Endothelial cell of umbilical vein (primary cell): Measurements from ENCODE around the gene IRF2. TPM values are rescaled to one million over a fixed set of nuclear protein-coding genes. Genes with fewer than 3 reads are reported as not detected.

ENCODE experiments used
- BruUV-seq: library from RNA; stranded (reverse); fragments of 400-500 nt; replicated peaks from 2 replicates; lab custom pipeline; 2021; lab: Mats Ljungman, UMichigan
- CTCF ChIA-PET: fragments of 300-600, 350-600 bp; sonication (Branson Sonifier 250); formaldehyde crosslinking; loops from one replicate; lab custom pipeline; 2021; ENCODE audit warnings: antibody characterized with exemption, inconsistent platforms; lab: Charles Lee
- POLR2A ChIA-PET: fragments of 300-600, 350-600 bp; sonication (Branson Sonifier 250); formaldehyde crosslinking; loops from one replicate; lab custom pipeline; 2021; ENCODE audit warnings: antibody characterized with exemption, inconsistent platforms; lab: Charles Lee
- DNase-seq: peaks from one replicate; pipeline ENCODE4 v3.0.0-alpha.2; 2011; ENCODE audit warnings: low read depth, low spot score
- FAIRE-seq: peaks from 2 replicates; lab custom pipeline; 2011; peaks lifted over from hg19 to GRCh38; lab: Jason Lieb, UNC
- H2AFZ ChIP-seq: 2 replicates; pipeline ENCODE4 v1.6.0; 2012; ENCODE audit warnings: low read depth, low read length, control low read depth, inconsistent platforms
- H3K27ac ChIP-seq: 2 replicates; pipeline ENCODE4 v1.5.1; 2011; ENCODE audit warnings: low read depth, mild to moderate bottlenecking, control low read depth, low read length, moderate library complexity; ENCODE audit not compliant: insufficient read depth
- H3K27me3 ChIP-seq, 2 experiments: 2 replicates each; pipeline versions ENCODE4 v1.6.0 to v1.6.1; 2011; ENCODE audit warnings: low read length in 2 of 2, mixed read lengths in 1 of 2; ENCODE audit not compliant: control insufficient read depth in 2 of 2, insufficient read depth in 2 of 2
- H3K36me3 ChIP-seq, 2 experiments: 2 replicates in 1 of 2; 3 replicates in 1 of 2; pipeline ENCODE4 v1.5.1; 2011; ENCODE audit warnings: low read length in 2 of 2, mild to moderate bottlenecking in 1 of 2, moderate library complexity in 1 of 2; ENCODE audit not compliant: control insufficient read depth in 2 of 2, insufficient read depth in 2 of 2; ENCODE audit errors: extremely low read depth in 1 of 2
- H3K4me1 ChIP-seq: 3 replicates; pipeline ENCODE4 v1.5.1; 2011; ENCODE audit warnings: mild to moderate bottlenecking, low read length; ENCODE audit not compliant: control insufficient read depth, insufficient read depth; ENCODE audit errors: extremely low read depth
- H3K4me2 ChIP-seq: 2 replicates; pipeline ENCODE4 v1.6.1; 2011; ENCODE audit warnings: low read length, control low read depth, mixed read lengths; ENCODE audit not compliant: insufficient read depth
- H3K4me3 ChIP-seq, 3 experiments: fragments of 200-600 bp in 1 of 3; sonication (generic), shearing (Covaris generic) in 1 of 3; replicated peaks in 1 of 3; 2 replicates each; pipeline ENCODE4 v1.5.1; 2011 to 2016; ENCODE audit warnings: control low read depth in 3 of 3, low read length in 3 of 3, mild to moderate bottlenecking in 2 of 3, inconsistent platforms in 1 of 3, low read depth in 1 of 3, moderate library complexity in 1 of 3; ENCODE audit not compliant: insufficient read depth in 1 of 3
- H3K79me2 ChIP-seq: 2 replicates; pipeline ENCODE4 v1.6.0; 2012; ENCODE audit warnings: low read length, inconsistent platforms; ENCODE audit not compliant: control insufficient read depth, insufficient read depth
- H3K9ac ChIP-seq: replicated peaks from 2 replicates; pipeline ENCODE3; 2011; ENCODE audit warnings: low read length, control low read depth; ENCODE audit not compliant: insufficient read depth; ENCODE audit errors: extremely low read depth
- H3K9me1 ChIP-seq: replicated peaks from 3 replicates; pipeline ENCODE4 v1.6.0; 2011; ENCODE audit warnings: mild to moderate bottlenecking, low read length; ENCODE audit not compliant: control insufficient read depth, insufficient read depth; ENCODE audit errors: extremely low read depth
- H3K9me3 ChIP-seq: replicated peaks from 2 replicates; pipeline ENCODE4 v1.5.1; 2012; ENCODE audit warnings: low read length, inconsistent platforms; ENCODE audit not compliant: control insufficient read depth, insufficient read depth
- H4K20me1 ChIP-seq: replicated peaks from 2 replicates; pipeline ENCODE3; 2011; ENCODE audit warnings: mild to moderate bottlenecking, low read length; ENCODE audit not compliant: control insufficient read depth, insufficient read depth; ENCODE audit errors: extremely low read depth
- EZH2 ChIP-seq: IDR thresholded peaks from 2 replicates; pipeline ENCODE4 v1.6.1; 2012; ENCODE audit warnings: borderline replicate concordance, low read depth, mild to moderate bottlenecking, moderate library complexity, low read length, inconsistent platforms; ENCODE audit not compliant: severe bottlenecking
- FOS ChIP-seq: IDR thresholded peaks from 2 replicates; pipeline ENCODE4 v1.6.1; 2011; ENCODE audit warnings: mild to moderate bottlenecking, low read length, moderate library complexity, borderline replicate concordance; ENCODE audit not compliant: insufficient read depth
- GATA2 ChIP-seq: IDR thresholded peaks from 2 replicates; pipeline ENCODE4 v1.7.0; 2011; ENCODE audit warnings: low read depth, mild to moderate bottlenecking, moderate library complexity, mixed read lengths, low read length; ENCODE audit not compliant: insufficient read length, insufficient read depth
- JUN ChIP-seq: IDR thresholded peaks from 2 replicates; pipeline ENCODE4 v1.6.1; 2011; ENCODE audit warnings: borderline replicate concordance, low read depth; ENCODE audit not compliant: insufficient read length, insufficient read depth
- MAX ChIP-seq: IDR thresholded peaks from 2 replicates; pipeline ENCODE4 v1.6.1; 2011; ENCODE audit not compliant: insufficient read depth, insufficient read length
- MYC ChIP-seq: IDR thresholded peaks from one replicate; pipeline ENCODE4 v1.6.1; 2011; ENCODE audit warnings: mild to moderate bottlenecking, low read depth, low read length
- POLR2A ChIP-seq: IDR thresholded peaks from 2 replicates; pipeline ENCODE4 v1.6.1; 2012; ENCODE audit warnings: low read depth, mild to moderate bottlenecking, control low read depth, low read length
- POLR2AphosphoS5 ChIP-seq: IDR thresholded peaks from 2 replicates; pipeline ENCODE4 v1.6.1; 2012; ENCODE audit warnings: low read depth, mild to moderate bottlenecking, control low read depth, low read length, moderate library complexity; ENCODE audit not compliant: insufficient read depth
- dilution Hi-C: fragments of 300-500 bp; cut with MboI; formaldehyde crosslinking; loops from one replicate; pipeline ENCODE4 v1.15.0; 2019; ENCODE audit warnings: low sequenced_read_pairs; ENCODE audit not compliant: extremely low pct_ligation_motif_present
- intact Hi-C: fragments of 100-400 bp; cut with micrococcal nuclease; formaldehyde crosslinking; loops from one replicate; pipeline ENCODE4 v1.10.0; 2022
- polyA plus RNA-seq, 4 experiments: library from polyadenylated mRNA; depleted of rRNA in 3 of 4; stranded (reverse) in 3 of 4; unstranded in 1 of 4; fragments of >200 nt; gene quantifications; 2 replicates each; pipeline versions ENCODE4 v1.2.1 to v1.2.3, GENCODE V29; 2011 to 2012; ENCODE audit warnings: missing spikeins in 1 of 4
- total RNA-seq: library from RNA; stranded (reverse); gene quantifications from 2 replicates; pipeline ENCODE4 v1.2.3, GENCODE V29; 2021
- TF ChIP-seq, protein P1 (sequence below), 2 donors: IDR thresholded peaks; 1 replicate in 1 of 2; 2 replicates in 1 of 2; pipeline ENCODE4 v1.5.1; 2011; ENCODE audit warnings: low read length in 2 of 2, mild to moderate bottlenecking in 2 of 2, moderate library complexity in 2 of 2, control low read depth in 1 of 2, inconsistent platforms in 1 of 2, low read depth in 1 of 2; ENCODE audit not compliant: insufficient read depth in 1 of 2; ENCODE audit errors: extremely low read depth in 1 of 2

IRF2 gene
- total and polyA plus RNA-seq, 2 donors (not counting 3 experiments of a cell fraction or from before 2014, with no cell fraction given) = 26.9 to 27.6 TPM

DNA sequence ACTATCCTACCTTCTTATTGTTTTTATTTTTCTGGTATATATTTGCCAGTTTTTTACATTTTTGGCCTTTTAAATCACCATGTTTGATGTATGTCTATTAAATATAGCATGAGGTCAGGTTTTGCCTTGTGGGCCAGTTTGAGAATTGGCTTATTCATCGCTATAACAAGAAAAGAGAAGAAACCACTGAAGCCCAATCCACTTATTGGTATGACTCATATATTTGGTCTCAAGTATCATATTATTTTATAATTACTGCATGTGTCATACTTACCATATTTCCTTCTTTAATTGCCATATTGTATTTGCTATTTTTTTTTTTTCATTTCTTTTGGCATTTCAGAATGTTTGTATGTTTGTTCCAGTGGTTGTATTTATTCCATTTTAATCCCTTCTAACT lies 99.3 kb downstream of the IRF2 start:
- Histone ChIP-seq H3K27me3 (no peaks in the 10 kb centered on the region), H2AFZ (no peak overlapping the region), H3K4me2 (no peak overlapping the region), H3K9me3 (no peaks in the 10 kb centered on the region), H3K27ac (no peak overlapping the region), H3K36me3 (no peaks in the 10 kb centered on the region), H3K9ac (no peak overlapping the region), H3K9me1 (no peaks in the 10 kb centered on the region), H3K4me3 (no peak overlapping the region), H3K4me1 (peaks cover 14% of the 10 kb centered on the region), H3K79me2 (no peaks in the 10 kb centered on the region), H4K20me1 (no peaks in the 10 kb centered on the region)
- dilution Hi-C loops (no loop called here), intact Hi-C loops (no loop called here)
- DNase-seq (no peak), FAIRE-seq (no peak)
- TF ChIP-seq FOS = peak; percentile 64
- TF ChIP-seq MYC = no peak
- peak; percentile 28 for TF ChIP-seq JUN
- CTCF ChIA-PET = no interaction called here
- BruUV-seq = no TSS peak
- POLR2A ChIA-PET = no interaction called here

GRCh38 chr4:184373886-184374405 lies 100.4 kb downstream of the IRF2 start:
- no peaks in the 10 kb centered on the region for H3K27me3 ChIP-seq
- no peak overlapping the region for H2AFZ ChIP-seq
- no peaks in the 10 kb centered on the region for H3K36me3 ChIP-seq
- H3K9ac ChIP-seq = no peak overlapping the region
- BruUV-seq = no TSS peak
- dilution Hi-C loops = no loop called here
- POLR2A ChIA-PET = no interaction called here
- TF ChIP-seq MYC = no peak
- TF ChIP-seq, protein P1, sequence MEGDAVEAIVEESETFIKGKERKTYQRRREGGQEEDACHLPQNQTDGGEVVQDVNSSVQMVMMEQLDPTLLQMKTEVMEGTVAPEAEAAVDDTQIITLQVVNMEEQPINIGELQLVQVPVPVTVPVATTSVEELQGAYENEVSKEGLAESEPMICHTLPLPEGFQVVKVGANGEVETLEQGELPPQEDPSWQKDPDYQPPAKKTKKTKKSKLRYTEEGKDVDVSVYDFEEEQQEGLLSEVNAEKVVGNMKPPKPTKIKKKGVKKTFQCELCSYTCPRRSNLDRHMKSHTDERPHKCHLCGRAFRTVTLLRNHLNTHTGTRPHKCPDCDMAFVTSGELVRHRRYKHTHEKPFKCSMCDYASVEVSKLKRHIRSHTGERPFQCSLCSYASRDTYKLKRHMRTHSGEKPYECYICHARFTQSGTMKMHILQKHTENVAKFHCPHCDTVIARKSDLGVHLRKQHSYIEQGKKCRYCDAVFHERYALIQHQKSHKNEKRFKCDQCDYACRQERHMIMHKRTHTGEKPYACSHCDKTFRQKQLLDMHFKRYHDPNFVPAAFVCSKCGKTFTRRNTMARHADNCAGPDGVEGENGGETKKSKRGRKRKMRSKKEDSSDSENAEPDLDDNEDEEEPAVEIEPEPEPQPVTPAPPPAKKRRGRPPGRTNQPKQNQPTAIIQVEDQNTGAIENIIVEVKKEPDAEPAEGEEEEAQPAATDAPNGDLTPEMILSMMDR (IDR thresholded peaks at IDR 0.05; ENCODE audit: extremely low read depth in 1 of 2, insufficient read depth in 1 of 2, low read depth in 1 of 2, low read length in 2 of 2) = no peak
- no peak for TF ChIP-seq GATA2
- TF ChIP-seq POLR2A = no peak
- no peak for TF ChIP-seq JUN
- TF ChIP-seq POLR2AphosphoS5 = no peak
- TF ChIP-seq EZH2 = no peak
- no peak for TF ChIP-seq MAX
- intact Hi-C loops = no loop called here
- H3K4me3 ChIP-seq = no peak overlapping the region
- DNase-seq = no peak
- no peaks in the 10 kb centered on the region for H4K20me1 ChIP-seq
- CTCF ChIA-PET = no interaction called here
- peaks cover 14% of the 10 kb centered on the region for H3K4me1 ChIP-seq
- H3K27ac ChIP-seq = no peak overlapping the region
- no peak overlapping the region for H3K4me2 ChIP-seq
- no peaks in the 10 kb centered on the region for H3K9me3 ChIP-seq
- no peaks in the 10 kb centered on the region for H3K79me2 ChIP-seq
- FAIRE-seq = no peak
- no peaks in the 10 kb centered on the region for H3K9me1 ChIP-seq
